HEK293 (cell line): ENCODE data around the gene FILIP1.

Experiments used
- CTCF ChIA-PET: fragments of 350-600 bp; formaldehyde crosslinking; extraction: SDS; loops from one replicate; lab custom pipeline; 2021; ENCODE audit warnings: antibody characterized with exemption; lab: Yijun Ruan, JAX
- POLR2A ChIA-PET: fragments of 300-600 bp; formaldehyde crosslinking; extraction: SDS; loops from one replicate; lab custom pipeline; 2020; ENCODE audit warnings: antibody characterized with exemption, inconsistent platforms; lab: Yijun Ruan, JAX
- H3K27ac ChIP-seq: fragments of 200-500 bp; sonication (Bioruptor generic); 2 replicates; pipeline ENCODE4 v1.5.1; 2014; ENCODE audit warnings: low read depth, low read length, control low read depth, inconsistent platforms; ENCODE audit errors: extremely low read depth
- H3K36me3 ChIP-seq, 2 experiments: fragments of 200-500 bp in 1 of 2; sonication (Bioruptor generic) in 1 of 2; 1 replicate in 1 of 2; 2 replicates in 1 of 2; pipeline ENCODE4 v1.5.1; 2014 to 2017; ENCODE audit warnings: inconsistent platforms in 2 of 2, low read length in 2 of 2; ENCODE audit not compliant: control insufficient read depth in 2 of 2, insufficient read depth in 1 of 2
- H3K4me1 ChIP-seq: fragments of 200-500 bp; sonication (Bioruptor generic); 2 replicates; pipeline ENCODE4 v1.5.1; 2014; ENCODE audit warnings: mild to moderate bottlenecking, low read length, inconsistent platforms; ENCODE audit not compliant: control insufficient read depth, insufficient read depth
- H3K4me3 ChIP-seq: 2 replicates; pipeline ENCODE4 v1.5.1; 2011; ENCODE audit warnings: low read depth, mild to moderate bottlenecking, control low read depth, low read length, moderate library complexity
- H3K9me3 ChIP-seq: fragments of 200-500 bp; sonication (Bioruptor generic); 2 replicates; pipeline ENCODE4 v1.5.1; 2014; ENCODE audit warnings: low read depth, low read length, inconsistent platforms; ENCODE audit not compliant: control insufficient read depth, insufficient read depth
- BCL11A ChIP-seq: fragments of 450-650 bp; formaldehyde crosslinking; IDR thresholded peaks from 2 replicates; pipeline ENCODE4 v1.5.1; 2016; ENCODE audit warnings: low read depth, missing biosample characterization, missing genetic modification characterization
- CTCF ChIP-seq: fragments of 450-650 bp; formaldehyde crosslinking; IDR thresholded peaks from 2 replicates; pipeline ENCODE4 v1.5.1; 2016; ENCODE audit warnings: missing biosample characterization, missing genetic modification characterization
- PRDM2 ChIP-seq: fragments of 450-650 bp; formaldehyde crosslinking; IDR thresholded peaks from 2 replicates; pipeline ENCODE4 v1.5.1; 2016; ENCODE audit warnings: missing biosample characterization, missing genetic modification characterization, borderline replicate concordance
- WT1 ChIP-seq: fragments of 450-650 bp; formaldehyde crosslinking; IDR thresholded peaks from 2 replicates; pipeline ENCODE4 v1.5.1; 2016; ENCODE audit warnings: missing biosample characterization, missing genetic modification characterization
- ZNF114 ChIP-seq: fragments of 450-650 bp; formaldehyde crosslinking; IDR thresholded peaks from 2 replicates; pipeline ENCODE4 v1.5.0; 2017; ENCODE audit warnings: missing biosample characterization, missing genetic modification characterization
- ZNF157 ChIP-seq: fragments of 450-650 bp; formaldehyde crosslinking; IDR thresholded peaks from 2 replicates; pipeline ENCODE4 v1.5.1; 2016; ENCODE audit warnings: missing biosample characterization, missing genetic modification characterization
- ZNF362 ChIP-seq: fragments of 450-650 bp; formaldehyde crosslinking; IDR thresholded peaks from 2 replicates; pipeline ENCODE4 v1.5.1; 2016; ENCODE audit warnings: missing biosample characterization, missing genetic modification characterization
- ZNF48 ChIP-seq: fragments of 450-650 bp; formaldehyde crosslinking; IDR thresholded peaks from 2 replicates; pipeline ENCODE4 v1.5.1; 2016; ENCODE audit warnings: missing biosample characterization, missing genetic modification characterization
- ZNF544 ChIP-seq: fragments of 450-650 bp; formaldehyde crosslinking; IDR thresholded peaks from 2 replicates; pipeline ENCODE4 v1.5.0; 2017; ENCODE audit warnings: missing biosample characterization, missing genetic modification characterization
- ZNF645 ChIP-seq: fragments of 450-650 bp; formaldehyde crosslinking; IDR thresholded peaks from 2 replicates; pipeline ENCODE4; 2016; ENCODE audit warnings: missing biosample characterization, missing genetic modification characterization
- ZNF654 ChIP-seq: fragments of 450-650 bp; formaldehyde crosslinking; IDR thresholded peaks from 2 replicates; pipeline ENCODE4 v1.5.1; 2016; ENCODE audit warnings: low read depth, missing biosample characterization, missing genetic modification characterization
- ZNF664 ChIP-seq: fragments of 450-650 bp; formaldehyde crosslinking; IDR thresholded peaks from 2 replicates; pipeline ENCODE4 v1.5.1; 2016; ENCODE audit warnings: missing biosample characterization, missing genetic modification characterization
- ZNF791 ChIP-seq: fragments of 450-650 bp; formaldehyde crosslinking; IDR thresholded peaks from 2 replicates; pipeline ENCODE4 v1.5.1; 2016; ENCODE audit warnings: missing biosample characterization, missing genetic modification characterization
- ZNF843 ChIP-seq: fragments of 450-650 bp; formaldehyde crosslinking; IDR thresholded peaks from 2 replicates; pipeline ENCODE4 v1.5.1; 2016; ENCODE audit warnings: missing biosample characterization, missing genetic modification characterization
- ZSCAN18 ChIP-seq: fragments of 450-650 bp; formaldehyde crosslinking; IDR thresholded peaks from 2 replicates; pipeline ENCODE4 v1.5.1; 2016; ENCODE audit warnings: missing biosample characterization, missing genetic modification characterization
- ZSCAN30 ChIP-seq: fragments of 450-650 bp; IDR thresholded peaks from 2 replicates; pipeline ENCODE4 v1.5.1; 2018; ENCODE audit warnings: missing biosample characterization, mild to moderate bottlenecking, missing genetic modification characterization, moderate library complexity
- ZXDB ChIP-seq: fragments of 450-650 bp; formaldehyde crosslinking; IDR thresholded peaks from 2 replicates; pipeline ENCODE4 v1.5.1; 2016; ENCODE audit warnings: missing biosample characterization, missing genetic modification characterization

Gene FILIP1

GRCh38 chr6:75504465-75505222 is 11.0 kb upstream of the FILIP1 start:
- CTCF ChIA-PET: interaction anchor here (0.6 to 3.0 kb wide), 20 partner anchors 9 to 273 kb away, joined by 3 to 37 read pairs (median 4); partner anchors contain the start of gene FILIP1
- no peak for TF ChIP-seq ZNF362 (tag by site-specific recombination)
- peak; percentile 32 for TF ChIP-seq ZNF654
- TF ChIP-seq ZSCAN18 (tag by site-specific recombination): no peak
- peak; percentile 59 for TF ChIP-seq CTCF
- POLR2A ChIA-PET: interaction anchor here (0.6 to 1.2 kb wide), 2 partner anchors 67 to 169 kb away, joined by 3 to 4 read pairs; no protein-coding TSS in a partner anchor
- Histone ChIP-seq H3K27ac (no peak overlapping the region), H3K36me3 (no peaks in the 10 kb centered on the region), H3K4me1 (no peaks in the 10 kb centered on the region), H3K9me3 (no peaks in the 10 kb centered on the region), H3K4me3 (no peak overlapping the region)

GRCh38 chr6:75503291-75503690 is 9.7 kb upstream of the FILIP1 start:
- no peak overlapping the region for H3K27ac ChIP-seq
- H3K4me3 ChIP-seq: no peak overlapping the region
- H3K4me1 ChIP-seq: no peaks in the 10 kb centered on the region
- ChIA-PET CTCF (interaction anchor here (0.8 to 3.0 kb wide), 8 partner anchors 9 to 236 kb away, joined by 3 to 37 read pairs (median 8); no protein-coding TSS in a partner anchor), POLR2A (interaction anchor here (1.2 kb wide), 1 partner anchor 65 kb away, joined by 3 read pairs; no protein-coding TSS in a partner anchor)
- H3K36me3 ChIP-seq: no peaks in the 10 kb centered on the region
- TF ChIP-seq BCL11A (tag by site-specific recombination) (no peak), ZNF362 (tag by site-specific recombination) (no peak), ZXDB (tag by site-specific recombination) (no peak), ZNF645 (tag by site-specific recombination) (no peak), ZNF114 (tag by site-specific recombination) (no peak), ZSCAN30 (no peak), ZNF843 (tag by site-specific recombination) (no peak), ZNF664 (tag by site-specific recombination) (no peak), WT1 (tag by site-specific recombination) (no peak), ZNF157 (tag by site-specific recombination) (no peak), ZNF544 (tag by site-specific recombination) (no peak), ZNF791 (tag by site-specific recombination) (no peak), PRDM2 (tag by site-specific recombination) (no peak), ZNF48 (tag by site-specific recombination) (no peak)
- H3K9me3 ChIP-seq: no peaks in the 10 kb centered on the region
